ENCODE measurements around the gene ESX1.
"Not testable (repeated sequence)": the region's sequence is repeated elsewhere in the genome, so short reads cannot be mapped to it uniquely, and the experiment has no call there.

The ESX1 gene

GRCh38 chrX:104250470-104250869 lies 4.3 kb downstream of the ESX1 start:
- no peak for DNase-seq (ENCODE audit: low spot score in 2 of 2)
- Histone ChIP-seq H3K4me1 (no peaks in the 10 kb centered on the region; the same call in 1 of the 2 replicates), H3K27me3 (ENCODE audit: low read depth) (peaks cover 50% of the 10 kb centered on the region), H3K9me3 (no peaks in the 10 kb centered on the region), H3K4me3 (no peak overlapping the region), H3K36me3 (replicated peaks) (no peaks in the 10 kb centered on the region)
- in situ Hi-C loops (cut with MboI; ENCODE audit: low sequenced_read_pairs), result no loop called here

DNA sequence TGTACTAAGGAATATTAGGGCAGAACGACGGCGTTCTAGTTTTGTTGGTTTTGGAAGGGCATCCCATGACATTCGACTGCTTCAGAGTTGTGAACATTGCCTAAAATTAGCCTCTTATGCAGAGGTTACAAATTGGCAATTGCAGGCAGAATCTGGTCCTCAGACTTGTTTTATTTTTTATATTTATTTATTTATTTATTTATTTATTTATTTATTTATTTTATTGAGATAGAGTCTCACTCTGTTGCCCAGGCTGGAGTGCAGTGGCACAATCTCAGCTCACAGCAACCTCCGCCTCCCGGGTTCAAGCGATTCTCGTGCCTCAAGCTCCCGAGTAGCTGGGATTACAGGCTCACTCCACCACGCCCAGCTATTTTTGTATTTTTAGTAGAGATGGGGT lies 24.7 kb downstream of the ESX1 start:
- H3K4me1 ChIP-seq; in situ Hi-C loops (cut with MboI; ENCODE audit: low sequenced_read_pairs): not testable (repeated sequence)

DNA sequence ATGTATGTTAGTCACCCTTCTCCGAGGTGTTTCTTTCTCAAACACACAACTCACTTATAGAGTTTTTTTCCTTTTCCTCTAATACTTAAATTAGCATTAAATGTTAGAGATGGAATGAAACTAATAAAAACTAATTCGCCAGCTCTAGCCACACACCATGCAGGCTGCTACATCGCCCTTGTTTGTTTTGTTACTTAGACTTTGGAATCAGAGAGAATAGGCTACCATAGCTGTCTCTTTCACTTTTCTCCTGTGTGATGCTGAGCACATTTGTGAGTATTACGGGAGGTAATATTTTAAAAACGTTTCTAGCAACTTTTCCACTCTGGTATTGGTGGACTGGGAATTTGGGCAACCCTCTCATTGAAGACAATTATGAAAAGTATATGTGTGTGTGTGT lies 43.5 kb downstream of the ESX1 start:
- in situ Hi-C loops (cut with MboI; ENCODE audit: low sequenced_read_pairs), result no loop called here
- H3K27me3 ChIP-seq (ENCODE audit: low read depth), result no peaks in the 10 kb centered on the region
- H3K9me3 ChIP-seq, result no peaks in the 10 kb centered on the region
- H3K4me3 ChIP-seq, result no peak overlapping the region
- H3K4me1 ChIP-seq, result no peaks in the 10 kb centered on the region
- no peaks in the 10 kb centered on the region for H3K36me3 ChIP-seq (replicated peaks)
- no peak for DNase-seq (ENCODE audit: low spot score in 2 of 2)

More for the DNA sequence above, 24.7 kb downstream of the ESX1 start:
- DNase-seq (ENCODE audit: low spot score in 2 of 2); H3K27me3 ChIP-seq (ENCODE audit: low read depth); H3K9me3 ChIP-seq; H3K4me3 ChIP-seq; H3K36me3 ChIP-seq (replicated peaks): not testable (repeated sequence)

- no peaks in the 10 kb centered on the region for H3K9me3 ChIP-seq
- H3K27me3 ChIP-seq (ENCODE audit: low read depth), result no peaks in the 10 kb centered on the region
- no peak overlapping the region for H3K4me3 ChIP-seq
- in situ Hi-C loops (cut with MboI; ENCODE audit: low sequenced_read_pairs), result no loop called here
- DNase-seq (ENCODE audit: low spot score in 2 of 2), result no peak
- H3K4me1 ChIP-seq, result no peaks in the 10 kb centered on the region
- H3K36me3 ChIP-seq (replicated peaks), result peaks cover 3% of the 10 kb centered on the region; the same call in 1 of the 2 replicates
These were observed 49.2 kb downstream of the ESX1 start for GRCh38 chrX:104205548-104205947.

Data from HAP-1 (cell line).